NCI-H460 (cell line): ENCODE results near the gene HJV. TPM values are rescaled to one million over a fixed set of nuclear protein-coding genes. Genes with fewer than 3 reads are reported as not detected.

ENCODE experiments used
- DNase-seq: peaks from one replicate; pipeline ENCODE4 v3.0.0-alpha.2; 2016; ENCODE audit warnings: low read depth; ENCODE audit errors: extremely low read depth
- small RNA-seq, 2 experiments: library from RNA; depleted of rRNA; stranded (forward); fragments of <200 nt; gene quantifications; one replicate each; pipeline ENCODE3, GENCODE V24; 2014
- total RNA-seq: library from RNA; depleted of rRNA; stranded (reverse); fragments of >200 nt; shearing (Covaris generic); gene quantifications from 2 replicates; pipeline ENCODE4 v1.2.3, GENCODE V29; 2014; rRNA removed

HJV gene
- total RNA-seq, 1 experiment from 2014 or later, result not detected

- DNase-seq, result peak; percentile 100
These were observed 42.4 kb downstream of the HJV start for GRCh38 chr1:145978854-145979745.

- DNase-seq, result no peak
These were observed 43.1 kb downstream of the HJV start for GRCh38 chr1:145978471-145978853.

- peak; percentile 92 for DNase-seq
These were observed 43.8 kb downstream of the HJV start for GRCh38 chr1:145977486-145978470.

GRCh38 chr1:145977016-145977415 is 44.5 kb downstream of the HJV start:
- DNase-seq, result no peak

GRCh38 chr1:145975216-145975615 is 46.3 kb downstream of the HJV start:
- DNase-seq, result no peak

GRCh38 chr1:145974721-145975120 is 46.8 kb downstream of the HJV start:
- no peak for DNase-seq

GRCh38 chr1:145972580-145972979 is 49.0 kb downstream of the HJV start:
- no peak for DNase-seq

Small RNA genes within 50 kb of the gene (small RNA-seq; reads per million reads assigned to genes)
- gene RNVU1-6, result 3.7 to 74.9 reads per million in 2 experiments

Other genes with a start within 250 kb of the HJV start
- gene RNF115, start 197.6 kb downstream of the HJV start, total RNA-seq, result 11.3 and 13.5 TPM in 2 replicates
- gene POLR3C, start 197.5 kb downstream of the HJV start, total RNA-seq, result 44.1 and 45.7 TPM in 2 replicates
- 9.3 and 10.7 TPM in 2 replicates for gene NUDT17, start 176.1 kb downstream of the HJV start, total RNA-seq
- gene PIAS3, start 162.7 kb downstream of the HJV start, total RNA-seq, result 18.6 and 19.9 TPM in 2 replicates
- not detected in 2 replicates for gene ANKRD35, start 135.9 kb downstream of the HJV start, total RNA-seq
- gene ITGA10, start 111.7 kb downstream of the HJV start, total RNA-seq, result 0.42 and 0.72 TPM in 2 replicates
- 26.5 and 29.2 TPM in 2 replicates for gene PEX11B, start 103.0 kb downstream of the HJV start, total RNA-seq
- 265 and 308 TPM in 2 replicates for gene RBM8A, start 94.3 kb downstream of the HJV start, total RNA-seq
- 48.1 and 51.0 TPM in 2 replicates for gene LIX1L, start 63.7 kb downstream of the HJV start, total RNA-seq
- 1.2 and 1.6 TPM in 2 replicates for gene ANKRD34A, start 57.2 kb downstream of the HJV start, total RNA-seq
- 28.7 and 36.2 TPM in 2 replicates for gene POLR3GL, start 57.0 kb downstream of the HJV start, total RNA-seq
- gene TXNIP, start 25.2 kb downstream of the HJV start, total RNA-seq, result 611 and 616 TPM in 2 replicates
- 0.72 and 0.77 TPM in 2 replicates for gene NBPF10, start 123.1 kb upstream of the HJV start, total RNA-seq
- gene NOTCH2NLA, start 207.3 kb upstream of the HJV start, total RNA-seq, result 10.7 and 15.4 TPM in 2 replicates